NK-92 (cell line): ENCODE data around the gene MYO15B.

Experiments
- DNase-seq: peaks from one replicate; lab custom pipeline; 2025; ENCODE audit not compliant: unreplicated experiment; lab: John Stamatoyannopoulos, UW

MYO15B gene

GRCh38 chr17:75558666-75559530 lies 28.7 kb upstream of the MYO15B start:
- no peak for DNase-seq

GRCh38 chr17:75559958-75560533 lies 27.6 kb upstream of the MYO15B start:
- no peak for DNase-seq

GRCh38 chr17:75561927-75562603 lies 25.5 kb upstream of the MYO15B start:
- DNase-seq: no peak

- no peak for DNase-seq
Measured at GRCh38 chr17:75563063-75563758, 24.4 kb upstream of the MYO15B start.

- no peak for DNase-seq
Measured at GRCh38 chr17:75564195-75564594, 23.4 kb upstream of the MYO15B start.

GRCh38 chr17:75565066-75565465 lies 22.5 kb upstream of the MYO15B start:
- DNase-seq: no peak

GRCh38 chr17:75565618-75566017 lies 22.0 kb upstream of the MYO15B start:
- DNase-seq: no peak

- no peak for DNase-seq
Measured at GRCh38 chr17:75566416-75566815, 21.2 kb upstream of the MYO15B start.

GRCh38 chr17:75566834-75567233 lies 20.8 kb upstream of the MYO15B start:
- no peak for DNase-seq

GRCh38 chr17:75568412-75569255 lies 19.0 kb upstream of the MYO15B start:
- DNase-seq: no peak

- no peak for DNase-seq
Measured at GRCh38 chr17:75570034-75570676, 17.4 kb upstream of the MYO15B start.

GRCh38 chr17:75570772-75571171 lies 16.8 kb upstream of the MYO15B start:
- DNase-seq: no peak

- DNase-seq: no peak
Measured at GRCh38 chr17:75571197-75571884, 16.3 kb upstream of the MYO15B start.

- no peak for DNase-seq
Measured at GRCh38 chr17:75571885-75572215, 15.8 kb upstream of the MYO15B start.

- no peak for DNase-seq
Measured at GRCh38 chr17:75572713-75573539, 14.7 kb upstream of the MYO15B start.

- no peak for DNase-seq
Measured at GRCh38 chr17:75573540-75573957, 14.1 kb upstream of the MYO15B start.

GRCh38 chr17:75573994-75574393 lies 13.6 kb upstream of the MYO15B start:
- DNase-seq: no peak

- DNase-seq: no peak
Measured at GRCh38 chr17:75574404-75575036, 13.1 kb upstream of the MYO15B start.
